ENCODE data around the gene MMP7. TPM values are rescaled to one million over a fixed set of nuclear protein-coding genes. Genes with fewer than 3 reads are reported as not detected.

The MMP7 gene
- total and polyA plus RNA-seq, 3 experiments from 2014 or later: not detected

DNA sequence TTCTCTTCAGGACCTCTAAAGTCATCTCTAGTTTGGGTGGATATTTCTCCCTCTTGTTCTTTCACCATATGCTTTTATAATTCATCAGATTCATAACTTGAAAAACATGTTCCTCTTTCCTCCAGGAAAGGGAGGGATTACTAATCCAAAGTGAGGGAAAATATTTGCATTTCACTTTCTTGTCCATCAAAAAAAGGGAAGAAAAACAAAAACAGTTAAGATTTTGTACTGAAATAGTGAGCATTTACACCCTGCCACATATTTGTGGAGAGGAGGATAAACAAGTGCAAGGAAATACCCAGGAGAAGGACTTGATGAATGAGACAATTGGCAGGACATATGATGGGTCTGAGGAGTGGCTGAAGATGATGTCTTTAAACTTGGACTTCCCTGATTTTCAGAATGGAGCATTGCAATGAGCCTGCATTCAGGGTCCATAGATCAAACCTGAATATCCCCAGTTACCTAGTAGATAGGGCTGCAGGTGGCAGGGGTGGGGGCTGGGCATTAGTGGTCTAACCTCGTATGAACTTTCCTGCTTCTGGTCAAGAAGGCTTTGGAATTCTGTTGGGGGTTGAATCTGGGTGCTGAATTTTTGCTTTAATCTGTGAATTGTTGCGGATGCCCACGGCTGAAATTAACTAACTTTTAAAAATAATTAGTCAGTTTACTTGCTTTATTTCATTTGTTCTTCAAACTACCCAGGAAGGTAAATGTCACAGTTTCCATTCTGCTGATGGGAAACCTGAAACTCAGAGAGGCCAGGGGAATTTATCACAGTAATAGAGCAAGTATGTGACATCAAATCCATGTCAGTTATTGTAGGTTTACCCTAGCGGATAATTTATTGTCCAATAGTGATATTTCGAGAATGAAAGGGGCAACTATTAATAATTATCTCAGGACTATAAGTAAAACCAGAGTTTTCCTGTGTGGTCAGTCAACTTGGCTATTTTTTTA, 41.1 kb downstream of the MMP7 start:
- POLR2A ChIA-PET: no interaction called here
- H3K4me1 ChIP-seq (ENCODE audit: insufficient read depth, low read length): no peaks in the 10 kb centered on the region
- H3K27ac ChIP-seq (ENCODE audit: low read depth, low read length): no peak overlapping the region
- no peak for DNase-seq
- H3K4me3 Mint-ChIP-seq: peak overlapping the region in 1 of 7 donors; percentile 10
- CTCF ChIA-PET: no interaction called here
- peaks cover 2 to 17% of the 10 kb centered on the region in 2 donors for H3K27me3 Mint-ChIP-seq
- no peaks in the 10 kb centered on the region for H3K36me3 Mint-ChIP-seq
- H3K9me3 ChIP-seq (ENCODE audit: low read length): no peaks in the 10 kb centered on the region
- H3K9me3 Mint-ChIP-seq: no peaks in the 10 kb centered on the region
- no peaks in the 10 kb centered on the region for H3K4me1 Mint-ChIP-seq
- H3K4me3 ChIP-seq (ENCODE audit: low read length): no peak overlapping the region
- no peak overlapping the region for H3K27ac Mint-ChIP-seq
- no peaks in the 10 kb centered on the region for H3K27me3 ChIP-seq (ENCODE audit: insufficient read depth, low read length, poor library complexity, severe bottlenecking)
- H3K36me3 ChIP-seq (ENCODE audit: insufficient read depth, low read length): no peaks in the 10 kb centered on the region

DNA sequence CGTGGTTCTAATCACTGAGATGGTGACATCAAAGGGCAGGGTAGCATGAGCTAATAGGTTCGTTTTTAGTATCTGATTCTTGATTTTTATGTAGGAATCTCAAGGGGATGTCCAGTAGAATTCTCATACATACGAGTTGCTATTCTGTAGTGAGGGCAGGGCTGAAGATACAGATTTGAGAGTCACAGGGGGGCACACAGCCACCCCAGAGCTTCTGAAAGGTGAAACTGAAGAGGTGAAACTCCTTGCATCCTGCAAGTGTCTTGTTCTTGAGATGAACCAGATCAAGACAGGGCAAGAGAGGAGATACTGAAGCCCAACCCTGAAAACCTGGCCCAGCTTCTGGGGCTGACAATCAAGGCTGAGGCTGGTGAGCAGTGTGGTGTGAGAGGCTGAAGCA, 42.3 kb downstream of the MMP7 start:
- Mint-ChIP-seq H3K4me3 (no peak overlapping the region), H3K4me1 (no peaks in the 10 kb centered on the region), H3K36me3 (no peaks in the 10 kb centered on the region), H3K27ac (peak overlapping the region in 2 of 8 donors; percentile 6 to 41), H3K9me3 (no peaks in the 10 kb centered on the region), H3K27me3 (peaks cover 2 to 14% of the 10 kb centered on the region in 2 donors)
- Histone ChIP-seq H3K36me3 (ENCODE audit: insufficient read depth, low read length) (no peaks in the 10 kb centered on the region), H3K27me3 (ENCODE audit: insufficient read depth, low read length, poor library complexity, severe bottlenecking) (no peaks in the 10 kb centered on the region), H3K4me3 (ENCODE audit: low read length) (no peak overlapping the region), H3K9me3 (ENCODE audit: low read length) (no peaks in the 10 kb centered on the region), H3K27ac (ENCODE audit: low read depth, low read length) (no peak overlapping the region), H3K4me1 (ENCODE audit: insufficient read depth, low read length) (no peaks in the 10 kb centered on the region)
- POLR2A ChIA-PET: no interaction called here
- DNase-seq: no peak
- CTCF ChIA-PET: interaction anchor here (1.4 kb wide), 1 partner anchor 16 kb away, joined by 3 read pairs; no protein-coding TSS in a partner anchor

DNA sequence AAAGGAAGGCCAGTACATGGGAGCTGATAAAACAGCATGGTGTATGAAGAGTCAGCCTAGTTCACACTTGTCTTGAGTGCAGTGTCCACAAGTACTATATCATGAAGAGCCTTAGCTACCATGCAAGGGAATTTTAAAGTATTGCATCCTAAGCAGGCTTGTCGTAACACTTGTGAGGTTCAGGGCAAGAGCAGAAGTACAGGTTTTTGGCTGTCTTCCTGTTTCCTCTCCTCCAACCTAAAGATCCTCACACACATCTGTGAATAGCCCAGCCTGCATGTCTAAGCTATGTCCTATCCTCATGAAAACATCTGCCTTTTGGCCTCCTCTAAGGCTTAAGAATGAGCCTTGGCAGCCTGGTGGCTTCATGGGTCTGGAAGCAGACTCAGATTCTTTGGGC, 43.3 kb downstream of the MMP7 start:
- Mint-ChIP-seq H3K4me1 (no peaks in the 10 kb centered on the region), H3K27me3 (peaks cover 2 to 6% of the 10 kb centered on the region in 2 donors), H3K36me3 (no peaks in the 10 kb centered on the region), H3K9me3 (no peaks in the 10 kb centered on the region), H3K27ac (no peak overlapping the region), H3K4me3 (no peak overlapping the region)
- H3K27me3 ChIP-seq (ENCODE audit: insufficient read depth, low read length, poor library complexity, severe bottlenecking): no peaks in the 10 kb centered on the region
- ChIA-PET POLR2A (no interaction called here), CTCF (interaction anchor here (0.6 to 1.4 kb wide), 5 partner anchors 9 to 194 kb away, joined by 3 to 5 read pairs (median 3); no protein-coding TSS in a partner anchor)
- H3K4me1 ChIP-seq (ENCODE audit: insufficient read depth, low read length): no peaks in the 10 kb centered on the region
- no peak overlapping the region for H3K4me3 ChIP-seq (ENCODE audit: low read length)
- no peak for DNase-seq
- no peaks in the 10 kb centered on the region for H3K9me3 ChIP-seq (ENCODE audit: low read length)
- no peaks in the 10 kb centered on the region for H3K36me3 ChIP-seq (ENCODE audit: insufficient read depth, low read length)
- no peak overlapping the region for H3K27ac ChIP-seq (ENCODE audit: low read depth, low read length)

DNA sequence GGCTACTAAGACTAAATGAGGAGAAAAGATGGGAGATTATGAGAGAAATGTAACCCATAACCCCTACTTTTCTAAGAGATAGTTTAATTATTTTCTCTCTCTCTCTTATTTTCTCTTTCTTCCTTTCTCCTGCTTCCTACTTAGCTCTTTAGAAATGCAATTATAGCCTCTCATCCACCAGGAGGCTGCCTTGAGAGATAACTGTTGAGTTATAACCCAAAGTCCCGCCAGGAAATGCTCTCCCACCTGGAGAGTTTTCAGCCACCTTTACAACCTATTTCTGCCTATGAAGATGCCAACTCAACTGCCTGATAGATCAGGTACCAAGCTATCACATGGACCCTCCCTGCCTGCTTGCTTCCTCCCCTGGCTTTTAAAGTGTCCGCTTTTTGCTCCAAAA, 44.0 kb downstream of the MMP7 start:
- no peak overlapping the region for H3K27ac Mint-ChIP-seq
- POLR2A ChIA-PET: no interaction called here

DNA sequence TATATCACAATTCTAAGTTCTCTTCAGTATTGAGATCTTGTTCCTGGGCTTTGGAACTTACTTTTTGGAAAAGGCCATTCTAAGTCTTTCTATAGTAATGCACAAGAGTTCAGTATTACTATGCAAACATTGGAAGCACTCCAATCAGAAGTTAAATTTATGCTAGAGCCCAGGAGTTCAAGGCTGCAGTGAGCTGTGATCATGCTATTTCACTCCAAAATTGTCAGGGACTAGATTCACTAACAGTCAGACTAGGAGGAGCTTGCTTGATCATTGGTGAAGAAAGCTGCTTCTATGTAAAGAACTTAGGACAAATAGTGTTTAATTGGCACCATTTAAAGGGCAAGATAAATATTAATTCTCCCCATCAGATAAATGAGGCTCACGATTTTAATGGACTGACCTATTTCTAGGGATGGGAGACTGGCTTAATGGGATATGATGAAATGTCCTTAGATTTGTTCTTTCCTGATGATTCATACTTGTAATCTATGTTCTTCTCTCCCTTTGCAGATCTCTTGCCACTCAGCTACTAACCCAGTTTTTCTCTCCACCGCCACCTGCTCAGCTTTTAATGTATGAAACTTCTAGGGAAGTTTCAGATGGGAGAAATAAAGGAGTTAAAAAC, 45.3 kb downstream of the MMP7 start:
- no peak overlapping the region for H3K27ac ChIP-seq (ENCODE audit: low read depth, low read length)
- H3K27me3 Mint-ChIP-seq: peaks cover 2% of the 10 kb centered on the region in 2 donors
- no peak overlapping the region for H3K27ac Mint-ChIP-seq
- H3K9me3 ChIP-seq (ENCODE audit: low read length): no peaks in the 10 kb centered on the region
- POLR2A ChIA-PET: no interaction called here
- H3K4me1 Mint-ChIP-seq: no peaks in the 10 kb centered on the region
- H3K4me1 ChIP-seq (ENCODE audit: insufficient read depth, low read length): no peaks in the 10 kb centered on the region
- H3K27me3 ChIP-seq (ENCODE audit: insufficient read depth, low read length, poor library complexity, severe bottlenecking): no peaks in the 10 kb centered on the region
- no peaks in the 10 kb centered on the region for H3K36me3 Mint-ChIP-seq
- no peaks in the 10 kb centered on the region for H3K9me3 Mint-ChIP-seq
- H3K4me3 Mint-ChIP-seq: no peak overlapping the region
- H3K4me3 ChIP-seq (ENCODE audit: low read length): no peak overlapping the region
- CTCF ChIA-PET: interaction anchor here (1.4 kb wide), 1 partner anchor 9 kb away, joined by 3 read pairs; no protein-coding TSS in a partner anchor
- no peak for DNase-seq
- H3K36me3 ChIP-seq (ENCODE audit: insufficient read depth, low read length): no peaks in the 10 kb centered on the region

More for the DNA sequence above, 44.0 kb downstream of the MMP7 start:
- H3K4me1 ChIP-seq (ENCODE audit: insufficient read depth, low read length): no peaks in the 10 kb centered on the region
- H3K4me1 Mint-ChIP-seq: no peaks in the 10 kb centered on the region
- H3K4me3 Mint-ChIP-seq: no peak overlapping the region
- no peaks in the 10 kb centered on the region for H3K9me3 ChIP-seq (ENCODE audit: low read length)
- H3K36me3 ChIP-seq (ENCODE audit: insufficient read depth, low read length): no peaks in the 10 kb centered on the region
- H3K27me3 Mint-ChIP-seq: peaks cover 2% of the 10 kb centered on the region in 2 donors
- H3K27me3 ChIP-seq (ENCODE audit: insufficient read depth, low read length, poor library complexity, severe bottlenecking): no peaks in the 10 kb centered on the region
- no peak for DNase-seq
- no peaks in the 10 kb centered on the region for H3K9me3 Mint-ChIP-seq
- no peak overlapping the region for H3K4me3 ChIP-seq (ENCODE audit: low read length)
- no peaks in the 10 kb centered on the region for H3K36me3 Mint-ChIP-seq
- no peak overlapping the region for H3K27ac ChIP-seq (ENCODE audit: low read depth, low read length)
- CTCF ChIA-PET: interaction anchor here (0.6 to 1.3 kb wide), 4 partner anchors 9 to 193 kb away, joined by 3 to 5 read pairs (median 4); no protein-coding TSS in a partner anchor

DNA sequence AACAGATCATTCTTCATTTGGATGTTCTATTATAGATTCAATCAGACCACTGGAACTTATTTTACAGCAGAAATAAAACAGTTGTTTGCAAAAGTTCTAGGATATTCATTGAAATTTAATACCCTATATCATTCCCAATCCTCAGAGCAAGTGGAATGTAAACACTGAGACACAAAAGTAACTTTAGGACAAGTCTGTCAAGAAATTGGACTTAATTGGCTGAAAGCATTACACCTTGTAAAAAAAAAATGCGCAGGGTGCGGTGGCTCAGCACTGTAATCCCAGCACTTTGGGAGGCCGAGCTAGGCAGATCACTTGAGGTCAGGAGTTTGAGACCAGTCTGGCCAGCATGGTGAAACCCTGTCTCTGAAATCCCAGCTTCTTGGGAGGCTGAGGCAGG, 48.1 kb downstream of the MMP7 start:
- no peak for DNase-seq
- POLR2A ChIA-PET: no interaction called here
- Mint-ChIP-seq H3K27ac (no peak overlapping the region), H3K4me1 (peaks cover 1 to 14% (median 9%) of the 10 kb centered on the region in 3 donors), H3K27me3 (no peaks in the 10 kb centered on the region), H3K36me3 (no peaks in the 10 kb centered on the region), H3K9me3 (no peaks in the 10 kb centered on the region), H3K4me3 (no peak overlapping the region)
- CTCF ChIA-PET: no interaction called here
- H3K4me3 ChIP-seq (ENCODE audit: low read length): no peak overlapping the region
- no peaks in the 10 kb centered on the region for H3K36me3 ChIP-seq (ENCODE audit: insufficient read depth, low read length)
- no peaks in the 10 kb centered on the region for H3K27me3 ChIP-seq (ENCODE audit: insufficient read depth, low read length, poor library complexity, severe bottlenecking)
- H3K27ac ChIP-seq (ENCODE audit: low read depth, low read length): no peak overlapping the region
- peaks cover 7% of the 10 kb centered on the region for H3K4me1 ChIP-seq (ENCODE audit: insufficient read depth, low read length)
- no peaks in the 10 kb centered on the region for H3K9me3 ChIP-seq (ENCODE audit: low read length)

DNA sequence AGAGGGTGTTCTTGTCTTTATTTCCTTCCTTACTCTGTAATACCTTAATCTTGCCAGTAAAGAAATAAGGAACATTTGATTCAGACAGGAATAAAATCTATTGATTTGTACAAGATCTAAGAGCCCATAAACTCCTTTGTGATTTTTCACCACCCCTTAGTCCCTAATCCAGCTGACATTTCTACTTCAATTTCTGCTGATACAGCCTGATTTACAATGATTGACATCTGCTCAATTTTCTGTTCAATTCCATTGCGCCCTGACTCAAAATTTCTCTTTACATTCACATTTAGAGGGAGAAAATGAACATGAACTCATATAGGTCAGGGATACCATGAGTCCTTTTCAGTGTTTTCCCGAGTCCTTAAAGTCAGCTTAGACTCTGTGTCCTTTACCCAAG, 50.8 kb downstream of the MMP7 start:
- no peaks in the 10 kb centered on the region for H3K9me3 ChIP-seq (ENCODE audit: low read length)
- no peaks in the 10 kb centered on the region for H3K36me3 Mint-ChIP-seq
- no peaks in the 10 kb centered on the region for H3K27me3 ChIP-seq (ENCODE audit: insufficient read depth, low read length, poor library complexity, severe bottlenecking)
- H3K4me1 Mint-ChIP-seq: peaks cover 11 to 29% (median 23%) of the 10 kb centered on the region in 3 donors
- H3K27me3 Mint-ChIP-seq: no peaks in the 10 kb centered on the region
- CTCF ChIA-PET: interaction anchor here (1.0 to 1.4 kb wide), 3 partner anchors 16 to 139 kb away, joined by 3 to 4 read pairs (median 3); no protein-coding TSS in a partner anchor
- peak overlapping the region in 1 of 8 donors; percentile 15 for H3K27ac Mint-ChIP-seq
- H3K4me3 ChIP-seq (ENCODE audit: low read length): no peak overlapping the region
- POLR2A ChIA-PET: interaction anchor here (0.7 to 1.1 kb wide), 2 partner anchors 27 to 85 kb away, joined by 3 to 6 read pairs; partner anchors contain the start of gene TMEM123
- H3K36me3 ChIP-seq (ENCODE audit: insufficient read depth, low read length): no peaks in the 10 kb centered on the region
- H3K27ac ChIP-seq (ENCODE audit: low read depth, low read length): no peak overlapping the region
- peaks cover 23% of the 10 kb centered on the region for H3K4me1 ChIP-seq (ENCODE audit: insufficient read depth, low read length)
- DNase-seq: no peak
- no peak overlapping the region for H3K4me3 Mint-ChIP-seq
- H3K9me3 Mint-ChIP-seq: no peaks in the 10 kb centered on the region
